ENCODE data around the gene KNCN. TPM values are rescaled to one million over a fixed set of nuclear protein-coding genes. Genes with fewer than 3 reads are reported as not detected.

The KNCN gene
- total and polyA plus RNA-seq, 8 donors, result not detected

- 63 to 84% methylated on average over 3 of the region's 3 CpGs for WGBS, 2 donors
- DNase-seq (peak in 1 of 6 donors; percentile 56), FAIRE-seq (no peak), ATAC-seq (peak in 2 of 4 donors; percentile 33 to 51)
- Histone ChIP-seq H3K4me1 (peaks cover 18 to 29% (median 20%) of the 10 kb centered on the region in 3 donors), H3K27me3 (no peaks in the 10 kb centered on the region), H3K27ac (peak overlapping the region in 1 of 4 donors; percentile 38), H3K4me3 (no peak overlapping the region), H3K36me3 (peaks cover 0 to 42% (median 29%) of the 10 kb centered on the region in 3 donors), H3K9me3 (no peaks in the 10 kb centered on the region)
- no peak for TF ChIP-seq CTCF (IDR thresholded peaks at IDR 0.05)
- intact Hi-C loops (cut with DNase I), result no loop called here
Measured at GRCh38 chr1:46595127-46595526, 43.7 kb upstream of the KNCN start.

GRCh38 chr1:46594063-46594462, 42.6 kb upstream of the KNCN start:
- ATAC-seq (peak in 2 of 4 donors; percentile 13 to 15), FAIRE-seq (no peak), DNase-seq (no peak)
- intact Hi-C loops (cut with DNase I), result no loop called here
- no peaks in the 10 kb centered on the region for H3K27me3 ChIP-seq
- peaks cover 0 to 43% (median 29%) of the 10 kb centered on the region in 3 donors for H3K36me3 ChIP-seq
- H3K9me3 ChIP-seq, result no peaks in the 10 kb centered on the region
- WGBS, 2 donors, result 76 to 85% methylated on average over 5 of the region's 5 CpGs
- peak overlapping the region in 1 of 4 donors; percentile 38 for H3K27ac ChIP-seq
- no peak for TF ChIP-seq CTCF (IDR thresholded peaks at IDR 0.05)
- no peak overlapping the region for H3K4me3 ChIP-seq
- peaks cover 16 to 21% (median 18%) of the 10 kb centered on the region in 3 donors for H3K4me1 ChIP-seq

- DNase-seq, result no peak
- H3K4me1 ChIP-seq, result peaks cover 3 to 20% (median 9%) of the 10 kb centered on the region in 3 donors
- no peak for ATAC-seq
- H3K36me3 ChIP-seq, result peaks cover 0 to 43% (median 29%) of the 10 kb centered on the region in 3 donors
- 80 to 84% methylated on average over 4 of the region's 4 CpGs for WGBS, 2 donors
- FAIRE-seq, result no peak
- H3K9me3 ChIP-seq, result no peaks in the 10 kb centered on the region
- H3K27ac ChIP-seq, result no peak overlapping the region
- TF ChIP-seq CTCF (IDR thresholded peaks at IDR 0.05), result no peak
- no peaks in the 10 kb centered on the region for H3K27me3 ChIP-seq
- H3K4me3 ChIP-seq, result no peak overlapping the region
- intact Hi-C loops (cut with DNase I), result no loop called here
Measured at GRCh38 chr1:46592823-46593222, 41.4 kb upstream of the KNCN start.

- intact Hi-C loops (cut with DNase I), result no loop called here
- DNase-seq, result no peak
- no peak for ATAC-seq
- no peaks in the 10 kb centered on the region for H3K9me3 ChIP-seq
- FAIRE-seq, result no peak
- no peak overlapping the region for H3K4me3 ChIP-seq
- peaks cover 0 to 50% (median 32%) of the 10 kb centered on the region in 3 donors for H3K36me3 ChIP-seq
- peaks cover 0 to 8% (median 0%) of the 10 kb centered on the region in 3 donors for H3K4me1 ChIP-seq
- WGBS, 2 donors, result 87 to 94% methylated on average over 3 of the region's 3 CpGs
- no peak for TF ChIP-seq CTCF (IDR thresholded peaks at IDR 0.05)
- H3K27ac ChIP-seq, result no peak overlapping the region
- H3K27me3 ChIP-seq, result no peaks in the 10 kb centered on the region
Measured at GRCh38 chr1:46589529-46589928, 38.1 kb upstream of the KNCN start.

GRCh38 chr1:46587069-46587468, 35.6 kb upstream of the KNCN start:
- H3K27ac ChIP-seq, result no peak overlapping the region
- TF ChIP-seq CTCF (IDR thresholded peaks at IDR 0.05), result no peak
- no peaks in the 10 kb centered on the region for H3K9me3 ChIP-seq
- WGBS, 2 donors, result 72 to 74% methylated on average over 7 of the region's 7 CpGs
- no peak for FAIRE-seq
- peaks cover 0 to 8% (median 0%) of the 10 kb centered on the region in 3 donors for H3K4me1 ChIP-seq
- peak in 1 of 6 donors; percentile 48 for DNase-seq
- intact Hi-C loops (cut with DNase I), result no loop called here
- H3K4me3 ChIP-seq, result no peak overlapping the region
- H3K36me3 ChIP-seq, result peaks cover 0 to 52% (median 25%) of the 10 kb centered on the region in 3 donors
- no peaks in the 10 kb centered on the region for H3K27me3 ChIP-seq
- ATAC-seq, result peak in 3 of 4 donors; percentile 34 to 69 (median 63)

Data from pancreas (tissue), 10 donors.